Panc1 (cell line): ENCODE results near the gene RSAD1. TPM values are rescaled to one million over a fixed set of nuclear protein-coding genes. Genes with fewer than 3 reads are reported as not detected.

ENCODE experiments used
- ATAC-seq: fragments of 200-7000 bp; cut with Tn5 transposase; 2 replicates; pipeline ENCODE4 v1.9.1; 2020; ENCODE audit warnings: mild to moderate bottlenecking, moderate library complexity
- BruUV-seq: library from RNA; stranded (reverse); fragments of 400-500 nt; replicated peaks from 2 replicates; lab custom pipeline; 2021; lab: Mats Ljungman, UMichigan
- CTCF ChIA-PET: fragments of 300-600 bp; sonication (Branson Sonifier 250); formaldehyde crosslinking; loops from one replicate; lab custom pipeline; 2022; ENCODE audit warnings: antibody characterized with exemption; lab: Charles Lee
- POLR2A ChIA-PET: fragments of 300-600 bp; sonication (Branson Sonifier 250); formaldehyde crosslinking; loops from one replicate; lab custom pipeline; 2022; ENCODE audit warnings: antibody characterized with exemption; lab: Charles Lee
- DNase-seq: peaks from one replicate; pipeline ENCODE4 v3.0.0-alpha.2; 2010; ENCODE audit warnings: low read depth, low spot score
- H3K27ac ChIP-seq: 2 replicates; pipeline ENCODE4 v1.5.1; 2011; ENCODE audit warnings: mild to moderate bottlenecking, low read length, inconsistent platforms
- H3K27me3 ChIP-seq: fragments of 200-500 bp; sonication (Bioruptor generic); 2 replicates; pipeline ENCODE4 v1.6.0; 2014; ENCODE audit warnings: low read length, inconsistent platforms; ENCODE audit not compliant: control insufficient read depth, insufficient read depth
- H3K36me3 ChIP-seq: fragments of 200-500 bp; sonication (Bioruptor generic); 2 replicates; pipeline ENCODE4 v1.5.1; 2014; ENCODE audit warnings: inconsistent platforms, mild to moderate bottlenecking, low read length, moderate library complexity; ENCODE audit not compliant: control insufficient read depth, insufficient read depth
- H3K4me1 ChIP-seq: 2 replicates; pipeline ENCODE4 v1.5.1; 2011; ENCODE audit warnings: inconsistent platforms, mild to moderate bottlenecking, low read length, moderate library complexity; ENCODE audit not compliant: control insufficient read depth, insufficient read depth
- H3K4me3 ChIP-seq, 2 experiments: 2 replicates each; pipeline ENCODE4 v1.5.1; 2011 to 2012; ENCODE audit warnings: low read depth in 2 of 2, low read length in 2 of 2, mild to moderate bottlenecking in 2 of 2, inconsistent platforms in 1 of 2, moderate library complexity in 1 of 2
- H3K9me3 ChIP-seq: fragments of 200-500 bp; sonication (Bioruptor generic); 2 replicates; pipeline ENCODE4 v1.5.1; 2014; ENCODE audit warnings: low read depth, mild to moderate bottlenecking, inconsistent platforms, low read length, moderate library complexity; ENCODE audit not compliant: control insufficient read depth, insufficient read depth
- CTCF ChIP-seq: fragments of 450-650 bp; IDR thresholded peaks from 2 replicates; pipeline ENCODE4 v1.5.1; 2017; ENCODE audit warnings: mild to moderate bottlenecking
- POLR2AphosphoS5 ChIP-seq: IDR thresholded peaks from 2 replicates; pipeline ENCODE4 v1.6.1; 2012; ENCODE audit warnings: mild to moderate bottlenecking, low read depth, low read length, moderate library complexity
- REST ChIP-seq, 2 experiments: IDR thresholded peaks; 2 replicates each; pipeline ENCODE4 v1.6.1; 2011 to 2012; ENCODE audit warnings: low read depth in 2 of 2, control low read depth in 1 of 2, low read length in 1 of 2, mild to moderate bottlenecking in 1 of 2, moderate library complexity in 1 of 2; ENCODE audit not compliant: insufficient read depth in 1 of 2
- SIN3A ChIP-seq: IDR thresholded peaks from 2 replicates; pipeline ENCODE4 v1.6.1; 2012; ENCODE audit warnings: low read depth, mild to moderate bottlenecking, low read length, moderate library complexity, borderline replicate concordance; ENCODE audit not compliant: insufficient read depth
- TCF7L2 ChIP-seq: IDR thresholded peaks from 2 replicates; pipeline ENCODE4 v1.6.1; 2011; ENCODE audit warnings: mild to moderate bottlenecking, low read depth, low read length, inconsistent platforms
- in situ Hi-C: cut with HindIII; loops from 2 replicates; pipeline ENCODE4 v1.10.0; 2016; ENCODE audit warnings: low sequenced_read_pairs, low pct_unique_long_range_greater_than_20kb
- intact Hi-C: fragments of 100-400 bp; cut with micrococcal nuclease; formaldehyde crosslinking; loops from one replicate; pipeline ENCODE4 v1.10.0; 2022; ENCODE audit not compliant: unreplicated experiment
- total RNA-seq: library from RNA; stranded (reverse); gene quantifications from one replicate; pipeline ENCODE4 v1.2.1, GENCODE V29; 2021; ENCODE audit not compliant: unreplicated experiment

The RSAD1 gene
- total RNA-seq, 1 experiment from 2014 or later: 40.2 TPM

GRCh38 chr17:50451943-50452629, 26.6 kb upstream of the RSAD1 start:
- ATAC-seq (no peak), DNase-seq (no peak)
- H3K27ac ChIP-seq: no peak overlapping the region
- no peak for TF ChIP-seq POLR2AphosphoS5
- TF ChIP-seq REST (IDR thresholded peaks at IDR 0.05; ENCODE audit: insufficient read depth in 1 of 2, low read depth in 2 of 2, low read length in 1 of 2): no peak
- no peak for TF ChIP-seq SIN3A
- no peak for TF ChIP-seq TCF7L2
- no peak for TF ChIP-seq CTCF
- H3K36me3 ChIP-seq: no peaks in the 10 kb centered on the region
- no peaks in the 10 kb centered on the region for H3K27me3 ChIP-seq
- no peaks in the 10 kb centered on the region for H3K4me1 ChIP-seq
- no peak overlapping the region for H3K4me3 ChIP-seq
- ChIA-PET CTCF (no interaction called here), POLR2A (no interaction called here)
- intact Hi-C loops: no loop called here
- no peaks in the 10 kb centered on the region for H3K9me3 ChIP-seq
- BruUV-seq: no TSS peak
- in situ Hi-C loops: no loop called here

GRCh38 chr17:50452630-50453300, 25.9 kb upstream of the RSAD1 start:
- in situ Hi-C loops (no loop called here), intact Hi-C loops (no loop called here)
- Histone ChIP-seq H3K9me3 (no peaks in the 10 kb centered on the region), H3K27ac (no peak overlapping the region), H3K27me3 (no peaks in the 10 kb centered on the region), H3K4me1 (no peaks in the 10 kb centered on the region), H3K4me3 (no peak overlapping the region), H3K36me3 (no peaks in the 10 kb centered on the region)
- ATAC-seq: no peak
- CTCF ChIA-PET: interaction anchor here (0.6 kb wide), 2 partner anchors 12 to 26 kb away, joined by 3 read pairs; no protein-coding TSS in a partner anchor
- BruUV-seq: no TSS peak
- no peak for TF ChIP-seq REST (IDR thresholded peaks at IDR 0.05; ENCODE audit: insufficient read depth in 1 of 2, low read depth in 2 of 2, low read length in 1 of 2)
- TF ChIP-seq TCF7L2: no peak
- no peak for TF ChIP-seq POLR2AphosphoS5
- TF ChIP-seq SIN3A: no peak
- TF ChIP-seq CTCF: no peak
- DNase-seq: no peak
- POLR2A ChIA-PET: interaction anchor here (0.7 kb wide), 1 partner anchor 81 kb away, joined by 4 read pairs; no protein-coding TSS in a partner anchor
